Erythroblast (primary cell): ENCODE results near the gene DNAH10.

Source experiments
- GATA1 ChIP-seq: IDR thresholded peaks from 2 replicates; pipeline ENCODE4 v1.6.1; 2011; ENCODE audit warnings: low read depth, mild to moderate bottlenecking, control low read depth, low read length, moderate library complexity
- POLR2A ChIP-seq: IDR thresholded peaks from 2 replicates; pipeline ENCODE4 v1.6.1; 2011; ENCODE audit warnings: mild to moderate bottlenecking, low read length

- TF ChIP-seq POLR2A (no peak), GATA1 (no peak)
Measured at GRCh38 chr12:123732251-123732650, 29.9 kb upstream of the DNAH10 start.
